Measurements from ENCODE around the gene SPTBN2. TPM values are rescaled to one million over a fixed set of nuclear protein-coding genes. Genes with fewer than 3 reads are reported as not detected.

The SPTBN2 gene
- total RNA-seq, 2 donors from 2014 or later = 3.3 to 7.7 TPM

DNA sequence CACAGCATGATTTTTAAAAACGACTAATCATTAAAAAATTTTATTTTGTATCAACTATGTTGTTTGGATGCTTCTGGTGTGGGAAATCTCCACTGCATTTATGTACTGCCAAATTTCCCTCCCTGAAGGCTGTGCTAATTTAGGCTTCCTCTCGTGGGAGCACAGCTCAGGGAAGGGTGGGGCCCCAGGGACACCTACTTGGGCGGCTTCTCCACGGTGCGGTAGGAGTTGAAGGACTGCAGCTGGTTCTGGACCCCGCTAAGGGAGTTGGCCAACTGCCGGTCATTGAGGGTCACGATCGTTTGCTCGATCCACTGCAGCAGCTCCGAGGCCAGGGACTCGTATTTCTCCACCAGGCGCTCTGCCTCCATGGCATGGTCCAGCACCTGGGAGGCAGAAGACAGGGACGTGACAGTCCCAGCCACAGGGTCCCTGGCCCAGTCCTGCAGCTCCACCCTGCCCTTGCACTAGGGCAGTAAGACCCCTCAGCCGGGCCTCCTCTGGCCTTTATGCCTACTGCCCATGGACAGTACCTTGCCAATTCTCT lies 18.6 kb downstream of the SPTBN2 start:
- Histone ChIP-seq H3K27ac (no peak overlapping the region), H3K36me3 (no peaks in the 10 kb centered on the region), H3K27me3 (no peaks in the 10 kb centered on the region), H3K4me1 (no peaks in the 10 kb centered on the region), H3K9me3 (no peaks in the 10 kb centered on the region), H3K4me3 (no peak overlapping the region)
- TF ChIP-seq, protein P1, sequence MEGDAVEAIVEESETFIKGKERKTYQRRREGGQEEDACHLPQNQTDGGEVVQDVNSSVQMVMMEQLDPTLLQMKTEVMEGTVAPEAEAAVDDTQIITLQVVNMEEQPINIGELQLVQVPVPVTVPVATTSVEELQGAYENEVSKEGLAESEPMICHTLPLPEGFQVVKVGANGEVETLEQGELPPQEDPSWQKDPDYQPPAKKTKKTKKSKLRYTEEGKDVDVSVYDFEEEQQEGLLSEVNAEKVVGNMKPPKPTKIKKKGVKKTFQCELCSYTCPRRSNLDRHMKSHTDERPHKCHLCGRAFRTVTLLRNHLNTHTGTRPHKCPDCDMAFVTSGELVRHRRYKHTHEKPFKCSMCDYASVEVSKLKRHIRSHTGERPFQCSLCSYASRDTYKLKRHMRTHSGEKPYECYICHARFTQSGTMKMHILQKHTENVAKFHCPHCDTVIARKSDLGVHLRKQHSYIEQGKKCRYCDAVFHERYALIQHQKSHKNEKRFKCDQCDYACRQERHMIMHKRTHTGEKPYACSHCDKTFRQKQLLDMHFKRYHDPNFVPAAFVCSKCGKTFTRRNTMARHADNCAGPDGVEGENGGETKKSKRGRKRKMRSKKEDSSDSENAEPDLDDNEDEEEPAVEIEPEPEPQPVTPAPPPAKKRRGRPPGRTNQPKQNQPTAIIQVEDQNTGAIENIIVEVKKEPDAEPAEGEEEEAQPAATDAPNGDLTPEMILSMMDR (IDR thresholded peaks at IDR 0.05) = no peak
- DNase-seq (ENCODE audit: low spot score) = no peak

DNA sequence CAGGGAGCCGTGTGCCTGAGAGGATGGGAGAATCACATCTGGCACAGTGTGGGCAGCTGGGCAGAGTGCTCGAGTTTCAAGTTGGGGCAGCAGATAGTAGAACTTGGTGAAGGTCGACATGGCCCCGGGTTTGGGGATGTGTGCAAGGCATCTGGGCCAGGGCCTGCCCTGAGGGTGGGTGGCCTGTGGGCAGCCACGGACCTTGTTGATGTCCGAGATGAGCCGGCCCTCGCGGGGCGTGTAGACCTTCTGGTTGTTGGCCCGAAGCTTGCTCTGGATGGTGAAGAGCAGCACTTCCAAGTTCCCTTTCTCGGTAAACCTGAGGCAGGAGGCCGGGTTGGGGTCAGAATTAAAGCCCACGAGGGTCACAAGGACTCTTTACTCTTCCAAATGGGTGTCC lies 20.3 kb downstream of the SPTBN2 start:
- DNase-seq (ENCODE audit: low spot score) = no peak

DNA sequence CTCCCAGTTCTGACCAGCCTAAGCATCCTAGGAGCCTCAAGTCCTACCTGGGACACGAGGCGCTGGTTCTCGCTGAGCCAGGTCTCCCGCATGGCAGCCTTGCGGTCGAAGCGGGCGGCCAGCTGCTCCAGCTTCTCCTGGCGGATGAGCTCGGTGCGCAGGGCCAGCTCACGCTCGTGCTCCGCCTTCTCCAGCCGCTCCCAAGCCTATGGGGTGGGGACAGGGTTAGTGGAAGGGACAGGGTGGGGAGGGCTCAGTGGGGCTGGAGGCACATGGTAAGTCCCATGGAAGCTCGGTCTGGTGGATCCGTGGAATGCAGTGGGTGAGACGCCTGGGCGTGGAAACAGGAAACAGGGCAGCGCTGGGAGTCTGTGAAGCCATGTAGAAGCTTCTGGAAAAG lies 20.9 kb downstream of the SPTBN2 start:
- H3K9me3 ChIP-seq = no peaks in the 10 kb centered on the region
- no peaks in the 10 kb centered on the region for H3K27me3 ChIP-seq
- no peak for DNase-seq (ENCODE audit: low spot score)
- H3K4me1 ChIP-seq = no peaks in the 10 kb centered on the region
- H3K4me3 ChIP-seq = no peak overlapping the region
- no peaks in the 10 kb centered on the region for H3K36me3 ChIP-seq
- TF ChIP-seq, protein P1 (IDR thresholded peaks at IDR 0.05) = no peak
- no peak overlapping the region for H3K27ac ChIP-seq

More for the DNA sequence above, 20.3 kb downstream of the SPTBN2 start:
- Histone ChIP-seq H3K27me3 (no peaks in the 10 kb centered on the region), H3K4me1 (no peaks in the 10 kb centered on the region), H3K27ac (no peak overlapping the region), H3K4me3 (no peak overlapping the region), H3K36me3 (no peaks in the 10 kb centered on the region), H3K9me3 (no peaks in the 10 kb centered on the region)
- TF ChIP-seq, protein P1 (IDR thresholded peaks at IDR 0.05) = no peak

DNA sequence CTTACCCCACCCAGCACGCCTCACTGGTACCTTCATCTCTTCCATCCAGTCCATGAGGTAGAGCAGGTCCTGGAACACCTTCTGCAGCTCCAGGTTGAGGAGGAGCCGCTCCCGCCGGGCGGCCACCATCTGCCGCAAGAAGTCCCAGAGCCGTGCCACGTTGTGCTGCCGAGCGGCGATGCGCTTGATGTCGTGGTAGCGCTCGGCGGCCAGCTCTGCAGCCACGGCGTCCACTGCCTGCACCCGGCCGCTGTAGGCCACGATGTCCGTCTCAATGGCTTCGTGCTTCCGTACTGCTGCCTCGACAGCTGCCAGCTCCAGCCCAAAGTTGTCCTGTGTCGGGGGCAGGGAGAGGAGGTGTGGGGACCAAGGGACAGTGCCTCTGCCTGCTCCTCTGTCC lies 21.5 kb downstream of the SPTBN2 start:
- TF ChIP-seq, protein P1 (IDR thresholded peaks at IDR 0.05) = no peak
- Histone ChIP-seq H3K4me3 (no peak overlapping the region), H3K27ac (no peak overlapping the region), H3K27me3 (no peaks in the 10 kb centered on the region), H3K36me3 (no peaks in the 10 kb centered on the region), H3K9me3 (no peaks in the 10 kb centered on the region), H3K4me1 (no peaks in the 10 kb centered on the region)
- DNase-seq (ENCODE audit: low spot score) = no peak

DNA sequence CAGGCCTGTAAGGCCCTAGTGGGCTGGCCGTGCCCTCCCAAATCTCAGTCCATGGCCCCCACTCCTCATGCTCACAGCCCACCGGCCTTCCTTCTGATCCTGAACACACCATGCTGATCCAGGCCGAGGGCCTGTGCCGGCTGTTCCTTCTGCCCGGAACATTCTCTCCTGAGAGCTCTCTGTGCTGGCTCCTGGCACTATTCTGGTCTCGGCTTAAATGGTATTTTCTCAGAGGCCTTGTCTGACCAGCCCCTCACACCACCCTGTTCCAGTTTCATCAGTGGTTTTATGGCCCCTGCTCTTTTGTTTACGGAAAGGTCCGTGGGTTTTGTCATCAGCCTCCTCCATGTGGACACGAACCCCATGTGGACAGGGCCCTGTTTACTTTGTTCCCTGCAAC lies 22.0 kb downstream of the SPTBN2 start:
- Histone ChIP-seq H3K4me3 (no peak overlapping the region), H3K27ac (no peak overlapping the region), H3K4me1 (no peaks in the 10 kb centered on the region), H3K27me3 (no peaks in the 10 kb centered on the region), H3K9me3 (no peaks in the 10 kb centered on the region), H3K36me3 (no peaks in the 10 kb centered on the region)
- TF ChIP-seq, protein P1 (IDR thresholded peaks at IDR 0.05) = no peak
- DNase-seq (ENCODE audit: low spot score) = no peak

Data from right atrium auricular region (tissue), 2 donors.